Measurements from ENCODE around the gene GRM4. TPM values are rescaled to one million over a fixed set of nuclear protein-coding genes. Genes with fewer than 3 reads are reported as not detected.

The GRM4 gene
- total RNA-seq, 4 donors from 2014 or later, result not detected

GRCh38 chr6:33997265-33997664 is 148.6 kb downstream of the GRM4 start:
- Histone ChIP-seq H3K27ac (no peak overlapping the region), H3K27me3 (no peaks in the 10 kb centered on the region), H3K4me3 (no peak overlapping the region), H3K9me3 (no peaks in the 10 kb centered on the region), H3K4me1 (peaks cover 0 to 7% (median 0%) of the 10 kb centered on the region in 4 donors), H3K36me3 (no peaks in the 10 kb centered on the region)
- TF ChIP-seq CTCF (IDR thresholded peaks at IDR 0.05), result no peak
- no peak for TF ChIP-seq POLR2A (IDR thresholded peaks at IDR 0.05)
- no peak for DNase-seq

GRCh38 chr6:33996120-33996475 is 149.8 kb downstream of the GRM4 start:
- Histone ChIP-seq H3K4me3 (no peak overlapping the region), H3K9me3 (no peaks in the 10 kb centered on the region), H3K27ac (no peak overlapping the region), H3K4me1 (peaks cover 0 to 7% (median 0%) of the 10 kb centered on the region in 4 donors), H3K27me3 (no peaks in the 10 kb centered on the region), H3K36me3 (no peaks in the 10 kb centered on the region)
- TF ChIP-seq POLR2A (IDR thresholded peaks at IDR 0.05), result no peak
- TF ChIP-seq CTCF (IDR thresholded peaks at IDR 0.05), result no peak
- DNase-seq, result no peak

GRCh38 chr6:33995309-33996119 is 150.4 kb downstream of the GRM4 start:
- H3K9me3 ChIP-seq, result no peaks in the 10 kb centered on the region
- H3K4me3 ChIP-seq, result no peak overlapping the region
- no peaks in the 10 kb centered on the region for H3K27me3 ChIP-seq
- no peak for DNase-seq
- H3K4me1 ChIP-seq, result peaks cover 0 to 7% (median 0%) of the 10 kb centered on the region in 4 donors
- no peaks in the 10 kb centered on the region for H3K36me3 ChIP-seq
- H3K27ac ChIP-seq, result no peak overlapping the region
- TF ChIP-seq POLR2A (IDR thresholded peaks at IDR 0.05) (no peak), CTCF (IDR thresholded peaks at IDR 0.05) (no peak)

GRCh38 chr6:33994472-33995308 is 151.2 kb downstream of the GRM4 start:
- H3K9me3 ChIP-seq, result no peaks in the 10 kb centered on the region
- H3K4me3 ChIP-seq, result no peak overlapping the region
- TF ChIP-seq CTCF (IDR thresholded peaks at IDR 0.05) (peak in 3 of 6 experiments; percentile 7 to 31 (median 12)), POLR2A (IDR thresholded peaks at IDR 0.05) (no peak)
- H3K27me3 ChIP-seq, result no peaks in the 10 kb centered on the region
- H3K4me1 ChIP-seq, result peaks cover 0 to 7% (median 0%) of the 10 kb centered on the region in 4 donors
- H3K27ac ChIP-seq, result no peak overlapping the region
- peak in 2 of 3 donors; percentile 58 to 68 for DNase-seq
- no peaks in the 10 kb centered on the region for H3K36me3 ChIP-seq

GRCh38 chr6:33993653-33994471 is 152.0 kb downstream of the GRM4 start:
- Histone ChIP-seq H3K27ac (no peak overlapping the region), H3K36me3 (no peaks in the 10 kb centered on the region), H3K9me3 (no peaks in the 10 kb centered on the region), H3K27me3 (no peaks in the 10 kb centered on the region), H3K4me3 (no peak overlapping the region), H3K4me1 (peaks cover 0 to 7% (median 0%) of the 10 kb centered on the region in 4 donors)
- DNase-seq, result peak in 1 of 3 donors; percentile 22
- TF ChIP-seq POLR2A (IDR thresholded peaks at IDR 0.05) (no peak), CTCF (IDR thresholded peaks at IDR 0.05) (no peak)

All from Peyer's patch (tissue), 4 donors.